KOPT-K1 (cell line): ENCODE data around the gene KIAA0825.

Source experiments
- H3K27ac ChIP-seq: fragments of 200-600 bp; sonication (generic); 2 replicates; pipeline ENCODE4 v1.5.1; 2016; ENCODE audit warnings: antibody characterized with exemption, mild to moderate bottlenecking, low read depth, low read length; ENCODE audit not compliant: poor library complexity, severe bottlenecking
- H3K36me3 ChIP-seq: fragments of 200-600 bp; sonication (generic); 2 replicates; pipeline ENCODE4 v1.5.1; 2017; ENCODE audit warnings: antibody characterized with exemption, mild to moderate bottlenecking, low read length, moderate library complexity; ENCODE audit not compliant: insufficient read depth
- H3K9me3 ChIP-seq: fragments of 200-600 bp; sonication (generic); 2 replicates; pipeline ENCODE4 v1.5.1; 2017; ENCODE audit warnings: antibody characterized with exemption, low read length, mild to moderate bottlenecking; ENCODE audit not compliant: insufficient read depth, poor library complexity, severe bottlenecking

Gene KIAA0825

GRCh38 chr5:94274707-94275106 lies 343.7 kb downstream of the KIAA0825 start:
- no peaks in the 10 kb centered on the region for H3K36me3 ChIP-seq
- no peak overlapping the region for H3K27ac ChIP-seq
- no peaks in the 10 kb centered on the region for H3K9me3 ChIP-seq

- Histone ChIP-seq H3K27ac (peak overlapping the region; percentile 7), H3K36me3 (no peaks in the 10 kb centered on the region), H3K9me3 (no peaks in the 10 kb centered on the region)
These were observed 350.2 kb downstream of the KIAA0825 start for GRCh38 chr5:94268226-94268625.

- no peaks in the 10 kb centered on the region for H3K9me3 ChIP-seq
- no peaks in the 10 kb centered on the region for H3K36me3 ChIP-seq
- H3K27ac ChIP-seq = no peak overlapping the region
These were observed 351.0 kb downstream of the KIAA0825 start for GRCh38 chr5:94267350-94267899.

DNA sequence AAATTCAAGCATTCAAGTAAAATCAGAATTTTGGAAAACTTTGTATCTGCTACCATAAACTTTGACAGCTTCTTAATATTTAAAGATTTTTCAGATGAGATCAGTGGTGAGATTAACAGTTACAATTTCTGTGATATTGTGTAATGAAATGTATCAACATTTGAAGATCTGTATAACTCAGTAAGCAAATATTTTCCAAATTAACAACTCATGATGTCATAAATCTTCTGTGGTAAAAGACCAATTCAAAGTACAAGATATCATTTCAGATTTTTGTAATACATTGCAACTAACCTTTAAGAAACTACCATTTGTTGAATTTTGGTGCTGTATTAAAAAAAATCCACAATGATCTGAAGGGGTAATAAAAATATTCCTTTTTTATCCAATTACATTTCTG lies 352.2 kb downstream of the KIAA0825 start:
- H3K9me3 ChIP-seq = no peaks in the 10 kb centered on the region
- H3K36me3 ChIP-seq = no peaks in the 10 kb centered on the region
- H3K27ac ChIP-seq = no peak overlapping the region

GRCh38 chr5:94263068-94263467 lies 355.3 kb downstream of the KIAA0825 start:
- H3K27ac ChIP-seq = no peak overlapping the region
- H3K36me3 ChIP-seq = no peaks in the 10 kb centered on the region
- no peaks in the 10 kb centered on the region for H3K9me3 ChIP-seq

DNA sequence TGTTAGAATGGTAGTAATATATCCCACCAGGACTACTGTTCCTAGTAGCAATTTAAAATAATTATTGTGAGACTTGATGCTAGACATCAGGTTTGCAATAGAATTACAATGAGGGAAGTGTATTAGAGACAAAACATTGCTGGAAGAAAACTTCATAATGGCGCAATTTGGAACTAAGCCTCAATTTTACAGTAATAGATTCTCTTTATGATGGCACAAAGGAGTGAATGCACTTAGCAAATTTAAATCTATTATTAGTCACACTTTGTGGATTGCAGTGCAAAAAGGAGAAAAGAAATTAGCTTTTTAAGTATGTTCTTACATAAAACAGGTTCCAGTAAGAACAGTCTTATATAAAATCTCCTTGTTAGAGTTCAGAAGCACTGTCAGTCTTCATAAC lies 358.3 kb downstream of the KIAA0825 start:
- H3K9me3 ChIP-seq = no peaks in the 10 kb centered on the region
- H3K36me3 ChIP-seq = no peaks in the 10 kb centered on the region

GRCh38 chr5:94254214-94254613 lies 364.2 kb downstream of the KIAA0825 start:
- Histone ChIP-seq H3K27ac (no peak overlapping the region), H3K36me3 (no peaks in the 10 kb centered on the region), H3K9me3 (no peaks in the 10 kb centered on the region)

More for the DNA sequence above, 358.3 kb downstream of the KIAA0825 start:
- no peak overlapping the region for H3K27ac ChIP-seq

GRCh38 chr5:94250985-94251384 lies 367.4 kb downstream of the KIAA0825 start:
- no peaks in the 10 kb centered on the region for H3K36me3 ChIP-seq
- no peak overlapping the region for H3K27ac ChIP-seq
- H3K9me3 ChIP-seq = no peaks in the 10 kb centered on the region

DNA sequence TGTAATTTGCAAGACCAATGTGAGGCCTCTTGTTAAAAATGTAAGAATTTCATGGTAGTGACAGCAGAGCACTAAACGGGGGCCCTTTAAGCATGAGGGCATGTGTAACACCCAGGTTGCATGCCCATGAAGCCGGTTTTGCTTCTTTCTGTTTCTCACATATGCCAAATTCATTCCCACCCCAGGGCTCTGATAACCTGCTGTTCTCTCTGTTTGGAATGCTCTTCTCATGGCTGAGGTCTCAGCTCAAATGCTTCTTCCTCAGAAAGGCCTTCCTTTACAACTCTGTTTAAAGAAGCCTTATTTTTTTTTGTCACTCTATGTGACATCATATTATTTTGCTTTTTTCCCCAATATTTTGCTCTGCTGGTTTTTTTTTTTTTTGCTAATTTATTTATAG lies 369.0 kb downstream of the KIAA0825 start:
- Histone ChIP-seq H3K9me3 (no peaks in the 10 kb centered on the region), H3K36me3 (no peaks in the 10 kb centered on the region), H3K27ac (no peak overlapping the region)

DNA sequence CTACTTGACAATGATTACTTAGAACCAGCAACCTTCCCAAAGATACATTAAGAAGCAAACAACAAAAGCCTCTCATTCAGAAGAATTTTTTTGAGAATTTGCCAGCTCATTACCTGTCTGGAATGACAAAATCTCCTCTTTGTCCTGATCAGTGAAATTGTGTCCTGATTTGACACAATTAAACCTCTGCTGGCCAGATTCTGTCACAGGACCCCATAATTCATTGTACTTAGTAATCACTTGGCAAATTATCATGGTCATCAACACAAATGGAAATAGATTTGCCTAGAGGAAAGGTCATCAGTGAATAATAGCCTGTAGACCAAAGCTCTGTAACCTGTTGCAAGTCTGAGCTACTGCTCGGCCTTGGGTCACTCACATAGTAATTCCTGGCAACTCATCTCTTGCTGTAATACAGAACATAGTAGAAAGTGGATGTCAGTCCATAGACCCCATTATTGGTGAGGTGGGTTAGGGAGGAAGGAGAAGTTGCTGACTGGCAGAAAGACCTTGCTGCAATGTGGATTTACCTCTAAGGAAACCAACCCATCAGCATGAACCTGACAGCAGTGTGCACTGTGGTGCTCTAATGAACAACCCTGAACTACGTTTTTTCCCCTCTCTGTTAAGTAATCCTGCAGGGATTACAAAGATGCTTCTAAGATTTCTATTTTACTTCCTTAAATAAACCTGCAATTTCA lies 370.1 kb downstream of the KIAA0825 start:
- Histone ChIP-seq H3K27ac (no peak overlapping the region), H3K9me3 (no peaks in the 10 kb centered on the region), H3K36me3 (no peaks in the 10 kb centered on the region)

DNA sequence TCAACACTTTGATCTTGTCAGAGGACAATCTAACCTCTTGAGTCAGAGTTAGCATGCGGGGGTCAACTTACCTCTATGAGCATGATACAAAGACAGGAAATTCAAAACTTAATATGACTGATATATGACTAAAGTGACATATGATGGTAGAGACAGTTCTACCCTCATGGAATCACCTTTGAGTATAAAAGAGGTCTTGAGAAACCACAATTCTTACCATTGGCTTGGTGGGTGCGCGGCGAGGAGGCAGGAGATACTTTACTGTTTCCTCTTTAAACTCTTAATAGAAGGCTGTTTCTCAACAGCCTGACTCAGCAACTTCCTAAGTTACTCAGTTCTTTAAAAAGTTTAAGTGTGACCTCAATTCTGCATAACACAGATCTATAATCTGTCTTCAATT lies 372.8 kb downstream of the KIAA0825 start:
- Histone ChIP-seq H3K9me3 (no peaks in the 10 kb centered on the region), H3K27ac (no peak overlapping the region), H3K36me3 (no peaks in the 10 kb centered on the region)

DNA sequence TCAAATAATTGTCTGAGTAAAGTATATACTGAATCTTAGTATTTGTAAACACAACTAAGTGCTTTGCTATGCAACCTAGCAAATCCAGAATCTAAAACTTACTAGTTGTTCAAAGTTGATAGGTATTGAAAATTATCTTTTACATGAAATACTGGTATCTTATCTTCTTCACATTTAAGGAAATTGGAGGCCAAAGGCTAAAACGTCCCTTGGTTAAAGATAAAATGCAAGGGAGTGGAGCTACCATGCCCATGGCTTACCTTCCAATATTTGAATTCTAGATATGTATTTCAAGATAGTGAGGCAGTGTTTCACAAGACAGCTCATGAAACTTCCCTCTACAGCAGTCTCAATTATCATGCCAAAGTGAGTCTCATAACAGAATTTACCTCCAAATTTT lies 373.5 kb downstream of the KIAA0825 start:
- H3K9me3 ChIP-seq = no peaks in the 10 kb centered on the region
- no peaks in the 10 kb centered on the region for H3K36me3 ChIP-seq
- H3K27ac ChIP-seq = no peak overlapping the region

DNA sequence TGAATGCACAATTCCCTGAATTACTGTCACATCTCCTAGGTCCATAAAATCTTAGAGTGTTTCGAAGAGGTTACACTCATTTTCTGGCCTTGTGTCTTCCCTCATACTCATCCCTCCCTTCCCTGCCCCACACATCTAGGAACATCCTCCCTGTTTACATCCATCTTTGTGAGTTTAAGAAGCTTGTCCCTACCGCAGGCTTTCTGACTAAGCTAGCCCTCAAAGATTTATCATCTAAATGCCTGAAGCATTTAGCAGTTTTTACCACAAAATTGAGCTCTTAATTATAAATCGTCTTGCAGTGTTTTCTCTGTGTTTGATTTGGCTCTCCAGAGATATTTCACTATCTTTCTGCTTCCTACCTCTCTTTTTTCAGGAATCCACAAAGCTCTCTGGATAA lies 374.8 kb downstream of the KIAA0825 start:
- Histone ChIP-seq H3K36me3 (no peaks in the 10 kb centered on the region), H3K27ac (no peak overlapping the region), H3K9me3 (no peaks in the 10 kb centered on the region)

GRCh38 chr5:94240993-94241651 lies 377.3 kb downstream of the KIAA0825 start:
- Histone ChIP-seq H3K36me3 (no peaks in the 10 kb centered on the region), H3K9me3 (peaks cover 1% of the 10 kb centered on the region), H3K27ac (no peak overlapping the region)

- Histone ChIP-seq H3K27ac (no peak overlapping the region), H3K36me3 (no peaks in the 10 kb centered on the region), H3K9me3 (peaks cover 7% of the 10 kb centered on the region)
These were observed 377.8 kb downstream of the KIAA0825 start for GRCh38 chr5:94240596-94240992.

GRCh38 chr5:94240134-94240533 lies 378.3 kb downstream of the KIAA0825 start:
- Histone ChIP-seq H3K27ac (no peak overlapping the region), H3K9me3 (peaks cover 11% of the 10 kb centered on the region), H3K36me3 (no peaks in the 10 kb centered on the region)
